NCI-H69 (cell line): ENCODE measurements around the gene FAM53B.
"Not testable (repeated sequence)": the region's sequence is repeated elsewhere in the genome, so short reads cannot be mapped to it uniquely, and the experiment has no call there.

Experiments used
- DNase-seq: peaks from one replicate; lab custom pipeline; 2025; lab: John Stamatoyannopoulos, UW

FAM53B gene

GRCh38 chr10:124744102-124745050 lies at the start of gene FAM53B:
FAM53B (minus strand) TSS chr10:124744378; CDS start chr10:124706713, 37,665 bp downstream.
- DNase-seq = peak; percentile 88

DNA sequence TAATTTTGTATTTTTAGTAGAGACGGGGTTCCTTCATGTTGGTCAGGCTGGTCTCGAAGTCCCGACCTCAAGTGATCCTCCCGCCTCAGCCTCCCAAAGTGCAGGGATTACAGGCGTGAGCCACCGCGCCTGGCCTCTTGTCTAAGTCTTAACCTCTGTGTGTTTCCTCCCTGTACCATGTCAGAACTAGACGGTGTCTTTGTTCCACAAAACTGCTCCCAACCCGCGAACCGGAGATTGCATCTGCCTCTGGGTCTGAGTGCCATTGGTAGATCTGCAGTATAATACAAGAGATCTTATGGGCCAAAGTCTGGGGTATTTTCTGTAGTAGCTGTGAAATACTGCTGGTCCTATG lies 48.8 kb upstream of the FAM53B start:
- DNase-seq = no peak

DNA sequence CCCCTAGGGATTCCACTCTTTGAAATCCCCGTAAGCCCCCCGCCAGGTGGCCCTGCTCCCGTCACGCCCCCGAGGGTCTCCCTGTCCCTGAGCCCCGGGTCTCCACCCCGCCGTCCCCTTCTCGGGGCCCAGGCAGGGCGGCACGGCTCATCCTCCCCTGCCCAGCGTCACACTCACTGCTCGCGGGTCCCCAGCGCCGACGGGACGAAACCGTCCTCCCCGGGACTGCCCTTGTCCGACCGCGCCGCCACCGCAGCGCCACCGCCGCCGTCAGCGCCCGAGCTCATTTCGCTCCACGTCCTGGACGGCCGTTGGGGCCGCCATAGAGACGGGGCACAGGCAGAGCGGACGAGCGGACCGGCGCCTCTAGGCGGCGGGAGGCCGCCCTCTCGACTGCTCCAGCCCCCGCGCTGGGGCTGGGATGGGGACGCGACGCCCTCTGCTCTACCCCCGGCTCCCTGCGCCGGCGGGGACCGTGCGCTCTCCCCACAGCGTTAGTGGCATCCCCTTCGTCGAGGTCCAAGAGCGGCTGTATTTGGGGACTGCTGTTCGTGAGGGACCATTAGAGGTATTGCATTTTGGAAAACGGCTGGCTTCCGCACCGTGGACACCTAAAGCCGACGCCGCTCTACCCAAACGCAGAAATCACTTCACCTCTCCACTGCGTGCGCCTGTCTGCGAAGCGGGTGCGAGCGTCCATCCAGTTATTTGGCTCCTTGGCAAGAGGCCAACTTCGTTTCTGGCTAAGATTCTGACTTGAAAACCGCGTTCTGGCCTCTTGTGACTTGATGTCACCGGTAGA lies 47.6 kb upstream of the FAM53B start, which contains the start of gene EEF1AKMT2:
EEF1AKMT2 (minus strand) TSS at position 341 of the 802 bp plus-strand sequence; CDS start at position 287, 54 bp downstream.
- DNase-seq = peak; percentile 87

DNA sequence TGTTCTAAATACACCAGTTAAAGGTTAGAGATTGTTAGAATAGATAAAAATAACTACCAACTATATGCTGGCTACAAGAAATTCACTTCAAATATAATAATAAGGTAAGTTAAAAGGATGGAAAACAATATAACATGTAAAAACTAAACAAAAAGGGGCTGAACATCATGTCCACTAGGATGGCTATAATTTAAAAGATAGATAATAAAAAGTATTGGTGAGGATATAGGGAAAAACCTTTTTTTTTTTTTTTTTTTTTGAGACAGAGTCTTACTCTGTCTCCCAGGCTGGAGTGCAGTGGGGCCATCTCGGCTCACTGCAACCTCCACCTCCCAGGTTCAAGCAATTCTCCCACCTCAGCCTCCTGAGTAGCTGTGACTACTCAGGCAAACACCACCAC lies 38.7 kb upstream of the FAM53B start:
- not testable (repeated sequence) for DNase-seq

- DNase-seq = no peak
These were observed 24.6 kb upstream of the FAM53B start for GRCh38 chr10:124768791-124769190.

DNA sequence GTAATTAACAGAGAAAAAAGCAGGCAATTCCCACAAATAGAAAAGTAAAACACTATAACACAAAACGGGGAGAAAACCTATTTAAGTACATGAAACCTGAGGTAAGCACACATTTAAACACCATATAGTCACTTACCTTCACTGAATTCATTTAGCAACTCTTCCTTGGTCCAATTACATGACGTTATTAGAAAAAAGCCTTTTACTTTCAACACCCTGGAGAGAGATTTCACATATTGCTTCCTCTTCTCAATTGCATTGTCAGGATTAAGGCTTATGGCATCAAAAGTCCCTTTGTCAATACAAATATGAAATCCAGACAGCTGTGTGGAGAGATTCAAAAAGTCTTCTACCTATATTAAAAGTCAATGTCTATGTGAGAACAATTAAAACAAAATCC lies 21.1 kb upstream of the FAM53B start:
- no peak for DNase-seq

DNA sequence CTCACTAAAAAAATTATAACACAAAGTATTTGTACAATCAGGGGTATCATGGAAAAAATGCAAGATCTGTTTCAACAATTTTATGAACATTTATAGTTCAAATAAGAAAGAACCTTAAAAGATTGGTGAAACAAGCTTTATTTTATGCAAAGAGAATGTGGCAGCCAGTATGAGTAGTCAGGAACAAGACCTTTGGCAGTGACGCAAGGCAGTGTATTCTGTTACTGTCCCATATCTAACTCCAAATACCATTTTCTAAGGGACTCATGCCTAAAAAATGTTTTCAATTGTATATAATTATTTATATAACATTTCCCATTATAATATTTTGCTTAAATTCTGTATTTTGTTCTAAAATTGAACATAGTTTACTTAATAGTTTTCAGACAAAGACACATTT lies 19.1 kb upstream of the FAM53B start:
- no peak for DNase-seq

- DNase-seq = no peak
These were observed 18.1 kb upstream of the FAM53B start for GRCh38 chr10:124762281-124762680.

DNA sequence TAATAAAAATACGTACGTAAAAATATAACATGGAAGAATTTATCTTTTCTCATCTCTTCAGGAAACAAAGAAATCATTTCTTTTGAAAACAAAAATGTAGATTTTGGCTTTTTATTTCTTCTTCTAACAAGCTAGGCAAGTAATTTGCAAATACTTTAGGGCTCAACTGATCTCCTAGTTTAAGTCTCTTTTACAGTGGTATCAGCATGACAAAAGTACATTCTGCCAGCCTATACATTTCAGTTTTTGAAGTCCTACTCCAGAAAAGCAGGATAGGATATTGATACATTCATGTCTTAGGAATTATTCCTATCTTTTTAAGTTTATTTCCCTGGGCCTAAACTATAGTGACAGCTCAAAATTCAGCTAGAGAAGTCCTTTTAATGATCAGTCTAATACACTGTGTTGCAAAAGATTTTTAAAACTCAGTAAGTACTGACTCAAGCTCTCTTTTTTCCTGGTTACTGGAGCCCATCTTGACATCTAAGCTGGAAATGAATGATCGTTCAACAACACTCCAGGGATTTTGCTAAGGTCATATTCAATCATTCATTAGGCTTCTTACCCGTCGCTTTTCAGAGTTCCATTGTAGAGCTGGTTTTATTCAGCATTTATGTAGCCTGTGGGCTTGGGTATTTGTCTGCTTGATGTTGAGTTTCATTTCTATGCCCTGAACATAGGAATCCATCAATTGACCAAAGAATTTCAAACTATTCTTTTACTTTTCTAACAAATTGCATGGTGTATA lies 12.2 kb upstream of the FAM53B start:
- DNase-seq = no peak

DNA sequence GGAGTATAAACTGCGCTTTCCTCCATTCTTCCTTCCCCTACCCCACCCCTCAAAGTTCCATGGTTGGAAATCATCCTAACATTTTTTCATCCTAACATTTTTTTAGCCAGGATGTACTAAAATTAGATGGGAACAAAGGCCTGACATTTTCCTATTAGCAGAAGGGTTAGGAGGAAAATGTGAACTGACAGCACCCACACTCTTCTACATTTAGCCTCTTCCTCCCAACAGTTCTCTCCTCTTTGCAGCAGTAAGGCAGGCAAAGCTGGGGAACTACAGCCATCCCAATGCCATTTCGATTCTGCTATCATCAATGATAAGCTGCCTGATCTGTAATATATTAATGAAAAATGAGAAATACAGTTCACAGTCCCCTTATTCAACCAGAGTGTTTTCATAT lies 11.4 kb upstream of the FAM53B start:
- no peak for DNase-seq

- no peak for DNase-seq
These were observed 10.0 kb upstream of the FAM53B start for GRCh38 chr10:124754227-124754626.

DNA sequence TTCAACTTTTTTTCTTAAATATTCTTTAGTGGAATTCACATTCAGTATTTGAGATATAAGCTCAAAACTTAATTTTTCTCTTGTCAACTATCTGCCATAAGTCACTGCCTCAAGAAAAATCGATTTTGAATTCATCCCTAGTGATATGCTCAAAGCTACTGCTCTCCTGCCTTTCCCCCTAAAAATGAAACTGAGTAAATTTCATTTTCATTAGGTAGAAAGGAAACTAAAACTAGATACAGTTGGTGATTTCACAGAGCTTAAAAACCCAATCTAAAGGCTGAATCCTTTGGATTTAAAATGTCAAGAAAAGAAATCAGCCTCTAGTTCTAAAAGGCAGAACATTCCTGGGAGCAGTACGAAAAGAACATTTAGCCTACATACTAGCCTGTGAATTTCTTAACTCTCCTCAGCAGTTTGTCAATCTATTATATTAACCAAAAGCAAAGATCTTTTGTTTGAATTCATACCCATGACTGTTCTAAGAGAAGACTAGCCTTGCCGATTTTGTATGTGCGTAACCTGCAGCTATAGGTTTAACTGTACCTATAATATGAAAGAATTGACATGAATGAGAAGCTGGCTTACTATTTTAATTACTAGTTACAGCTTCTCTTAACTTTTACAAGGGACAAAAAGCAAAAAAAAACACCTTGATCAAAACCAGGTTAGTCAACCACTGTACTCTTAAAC lies 4.9 kb upstream of the FAM53B start:
- DNase-seq = no peak

- DNase-seq = no peak
These were observed 4.0 kb upstream of the FAM53B start for GRCh38 chr10:124748166-124748565.

DNA sequence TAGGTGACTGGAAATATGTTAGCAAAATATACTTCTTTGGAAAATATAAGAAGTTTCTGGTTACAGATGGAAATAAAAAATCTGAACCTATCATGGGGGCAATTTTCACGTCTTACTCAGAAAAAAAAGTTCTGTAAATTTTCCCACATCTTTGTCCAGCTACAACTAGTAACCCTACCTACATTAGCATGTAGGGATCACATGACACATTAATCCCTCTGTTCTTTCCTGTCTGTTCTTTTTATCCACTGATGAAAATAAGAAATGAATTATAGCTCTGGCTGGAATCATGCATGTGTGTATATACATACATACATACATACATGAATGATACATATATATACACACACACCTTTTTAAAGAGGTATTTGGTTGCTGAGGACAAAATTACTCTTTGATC lies 3.6 kb upstream of the FAM53B start:
- no peak for DNase-seq

GRCh38 chr10:124746992-124747391 lies 2.8 kb upstream of the FAM53B start:
- no peak for DNase-seq

DNA sequence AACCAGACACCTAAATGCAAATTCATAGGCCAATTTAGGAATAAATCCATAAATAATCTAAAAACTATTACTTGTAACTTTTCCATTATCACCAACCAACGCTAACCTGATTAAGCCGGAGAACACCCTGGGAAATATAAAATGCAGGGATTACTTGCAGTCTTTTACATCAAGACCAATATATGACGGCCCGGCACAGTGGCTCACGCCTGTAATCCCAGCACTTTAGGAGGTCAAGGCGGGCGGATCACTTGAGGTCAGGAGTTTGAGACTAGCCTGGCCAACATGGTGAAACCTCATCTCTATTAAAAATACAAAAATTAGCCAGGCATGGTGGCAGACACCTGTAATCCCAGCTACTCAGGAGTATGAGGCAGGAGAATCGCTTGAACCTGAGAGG lies 2.3 kb upstream of the FAM53B start:
- not testable (repeated sequence) for DNase-seq

GRCh38 chr10:124745673-124746072 lies 1.5 kb upstream of the FAM53B start:
- DNase-seq = peak; percentile 32

DNA sequence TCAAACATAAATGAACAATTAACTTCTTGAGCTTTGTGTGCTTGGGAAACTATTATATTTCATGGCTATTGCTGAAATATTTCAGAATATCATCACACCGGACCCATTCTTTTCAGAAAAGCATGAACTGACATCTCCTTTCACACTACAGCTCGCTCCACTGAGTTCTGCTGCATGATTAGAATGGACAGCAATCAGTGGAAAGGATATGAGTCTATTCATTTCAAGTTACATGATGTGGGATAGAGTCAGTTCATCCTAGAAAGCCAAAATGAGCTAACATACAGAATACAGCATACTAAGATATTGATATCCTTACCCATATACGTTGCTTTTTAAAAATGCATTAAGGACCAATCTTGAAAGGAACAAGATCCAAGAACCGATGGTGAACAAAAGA lies 1.1 kb upstream of the FAM53B start:
- no peak for DNase-seq

DNA sequence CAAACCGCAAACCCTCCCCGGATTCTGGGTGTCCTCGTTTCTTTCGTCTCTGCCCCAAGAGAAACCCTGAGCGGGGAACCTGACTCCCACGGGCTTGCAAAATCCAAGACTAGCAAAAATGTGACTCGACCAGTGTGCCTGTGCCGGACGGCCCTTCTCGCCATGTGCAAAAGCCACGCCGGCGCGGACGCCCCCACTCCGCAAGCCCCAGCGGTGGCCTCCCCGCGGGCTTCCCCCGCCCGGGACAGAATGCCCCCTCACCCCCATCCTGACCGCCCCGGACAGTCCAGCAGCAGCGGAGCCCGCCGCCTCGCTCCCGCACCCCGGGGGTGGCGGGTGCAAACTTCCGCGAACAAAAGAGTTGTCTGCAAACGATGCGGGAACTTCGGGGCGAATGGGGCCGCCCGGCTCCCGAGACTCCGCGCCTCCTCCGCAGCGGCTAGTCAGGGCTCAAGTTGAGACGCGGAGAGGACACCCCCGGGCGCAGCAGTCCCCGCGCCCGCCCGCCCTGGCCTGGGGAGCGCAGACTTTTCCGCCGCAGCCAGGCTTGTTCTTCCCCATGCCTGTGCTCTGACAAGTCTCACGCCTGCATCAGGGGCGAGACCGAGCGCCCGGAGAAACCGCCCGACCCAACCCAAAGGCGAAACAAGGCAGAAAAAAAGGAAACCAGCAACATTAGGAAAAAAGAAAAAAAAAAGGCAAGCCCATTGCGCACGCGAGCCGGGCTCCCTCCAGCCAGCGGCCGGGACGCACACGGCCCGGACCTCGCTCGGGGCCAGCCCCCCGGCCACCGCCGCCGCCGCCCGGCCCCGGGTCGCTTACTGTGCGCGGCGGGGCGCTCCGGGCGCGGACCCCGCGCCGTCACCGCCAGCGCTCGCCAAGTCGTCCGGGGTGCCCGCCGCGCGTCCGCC lies 732 bp downstream of the FAM53B start:
- peak; percentile 44 for DNase-seq

DNA sequence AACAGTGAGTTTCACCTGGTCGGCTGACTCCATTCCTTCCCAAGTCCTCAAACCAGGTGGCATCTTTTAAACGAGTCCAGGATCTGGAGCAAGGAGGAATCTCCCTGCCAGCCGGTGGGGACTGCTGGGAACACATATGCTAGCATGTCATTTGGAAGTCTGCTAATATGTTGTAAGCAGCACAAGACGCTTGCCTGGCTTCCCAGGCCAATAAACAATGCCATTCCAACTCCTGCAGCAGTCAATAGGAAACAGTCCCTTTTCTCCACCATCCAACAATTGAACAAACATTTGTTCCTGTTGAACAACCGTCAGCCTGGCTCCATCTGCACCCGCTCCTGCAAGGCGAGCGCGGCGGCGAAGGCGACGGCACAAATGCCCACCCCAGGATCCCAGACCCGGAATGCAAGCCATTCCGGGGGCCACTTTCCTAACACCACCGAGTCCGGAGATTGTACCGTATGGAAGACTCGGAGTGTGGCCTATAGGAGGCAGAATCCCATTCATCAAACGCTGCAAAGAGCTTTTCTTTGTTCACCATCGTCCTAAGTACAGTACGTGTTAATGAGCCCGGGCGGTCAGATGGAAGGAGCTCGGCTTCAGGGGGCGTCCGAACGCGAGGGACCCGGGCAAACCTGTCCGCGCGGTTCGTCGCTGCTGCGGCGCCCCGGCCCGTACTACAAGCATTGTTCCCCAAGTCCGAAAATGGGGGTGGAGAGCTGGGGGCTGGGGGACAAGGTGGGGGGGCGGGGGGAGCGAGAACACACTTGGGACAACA lies 1.6 kb downstream of the FAM53B start:
- peak; percentile 74 for DNase-seq
